GM12878 (cell line): Measurements from ENCODE around the gene PRKCD. TPM values are rescaled to one million over a fixed set of nuclear protein-coding genes. Genes with fewer than 3 reads are reported as not detected.

ENCODE experiments used
- ATAC-seq: fragments of 200-7000 bp; cut with Tn5 transposase; 3 replicates; pipeline ENCODE4 v1.9.1; 2020; ENCODE audit warnings: mild to moderate bottlenecking, moderate library complexity
- BruUV-seq: library from RNA; stranded (reverse); fragments of 400-500 nt; replicated peaks from 2 replicates; lab custom pipeline; 2021; lab: Mats Ljungman, UMichigan
- CTCF ChIA-PET: fragments of 300-600 bp; sonication (Branson Sonifier 250); formaldehyde crosslinking; extraction: SDS; loops from one replicate; lab custom pipeline; 2021; ENCODE audit warnings: inconsistent platforms; lab: Yijun Ruan, JAX
- POLR2A ChIA-PET: fragments of 350-600 bp; formaldehyde crosslinking; extraction: SDS; loops from one replicate; lab custom pipeline; 2021; ENCODE audit warnings: inconsistent platforms; lab: Charles Lee
- RAD21 ChIA-PET: fragments of 300-600 bp; sonication (Branson Sonifier 250); formaldehyde crosslinking; loops from one replicate; lab custom pipeline; 2023; ENCODE audit warnings: antibody characterized with exemption; ENCODE audit not compliant: unreplicated experiment; lab: Charles Lee
- SMC1A ChIA-PET: fragments of 300-600 bp; sonication (Branson Sonifier 250); formaldehyde crosslinking; loops from one replicate; lab custom pipeline; 2023; ENCODE audit not compliant: unreplicated experiment, uncharacterized antibody; lab: Charles Lee
- DNase-seq: peaks from one replicate; pipeline ENCODE4 v3.0.0-alpha.2; 2011; ENCODE audit warnings: low read depth, low spot score
- FAIRE-seq: peaks from 3 replicates; lab custom pipeline; 2011; peaks lifted over from hg19 to GRCh38; lab: Jason Lieb, UNC
- H2AFZ ChIP-seq: 2 replicates; pipeline ENCODE4 v1.6.0; 2011; ENCODE audit warnings: low read depth, low read length, control low read depth; ENCODE audit not compliant: control insufficient read depth
- H3K27ac ChIP-seq: 2 replicates; pipeline ENCODE4 v1.5.1; 2011; ENCODE audit warnings: control low read depth; ENCODE audit not compliant: control insufficient read depth, insufficient read depth
- H3K27me3 ChIP-seq, 2 experiments: replicated peaks in 1 of 2; 2 replicates each; pipeline versions ENCODE4 v1.6.0 to v1.6.1; 2011; ENCODE audit warnings: low read length in 1 of 2; ENCODE audit not compliant: control insufficient read depth in 2 of 2, insufficient read depth in 2 of 2
- H3K36me3 ChIP-seq, 2 experiments: 2 replicates each; pipeline ENCODE4 v1.5.1; 2011; ENCODE audit warnings: low read length in 1 of 2; ENCODE audit not compliant: control insufficient read depth in 2 of 2, insufficient read depth in 2 of 2
- H3K4me1 ChIP-seq: 2 replicates; pipeline ENCODE4 v1.6.1; 2011; ENCODE audit warnings: mild to moderate bottlenecking, low read length, moderate library complexity, mixed read lengths; ENCODE audit not compliant: control insufficient read depth, insufficient read depth
- H3K4me2 ChIP-seq: 2 replicates; pipeline ENCODE4 v1.6.0; 2011; ENCODE audit warnings: control low read depth; ENCODE audit not compliant: control insufficient read depth, insufficient read depth
- H3K4me3 ChIP-seq: fragments of 200-600 bp; sonication (generic); 2 replicates; pipeline ENCODE4 v1.5.1; 2016
- H3K79me2 ChIP-seq: 2 replicates; pipeline ENCODE4 v1.6.0; 2011; ENCODE audit warnings: low read length; ENCODE audit not compliant: control insufficient read depth, insufficient read depth
- H3K9ac ChIP-seq: 2 replicates; pipeline ENCODE4 v1.8.0; 2011; ENCODE audit warnings: low read length, control low read depth, mixed read lengths; ENCODE audit not compliant: control insufficient read depth, insufficient read depth
- H3K9me3 ChIP-seq: replicated peaks from 3 replicates; pipeline ENCODE4 v1.5.1; 2011; ENCODE audit warnings: mild to moderate bottlenecking, low read length; ENCODE audit not compliant: control insufficient read depth, insufficient read depth
- H4K20me1 ChIP-seq: 2 replicates; pipeline ENCODE4 v1.6.0; 2011; ENCODE audit not compliant: control insufficient read depth, insufficient read depth
- CREB1 ChIP-seq: IDR thresholded peaks from 2 replicates; pipeline ENCODE4 v1.6.1; 2012; ENCODE audit warnings: low read depth, mild to moderate bottlenecking, inconsistent platforms
- CREM ChIP-seq: IDR thresholded peaks from 2 replicates; pipeline ENCODE4 v1.6.1; 2014; ENCODE audit warnings: antibody characterized with exemption, low read depth
- GABPA ChIP-seq: IDR thresholded peaks from 2 replicates; pipeline ENCODE4 v1.6.1; 2014; ENCODE audit warnings: antibody characterized with exemption, low read depth, mild to moderate bottlenecking, inconsistent platforms
- LARP7 ChIP-seq: fragments of 450-650 bp; IDR thresholded peaks from 2 replicates; pipeline ENCODE4 v1.6.1; 2017; ENCODE audit warnings: mild to moderate bottlenecking
- POLR2AphosphoS5 ChIP-seq: IDR thresholded peaks from 2 replicates; pipeline ENCODE4 v1.6.1; 2011; ENCODE audit warnings: mild to moderate bottlenecking, low read length, inconsistent platforms
- POU2F2 ChIP-seq: IDR thresholded peaks from 3 replicates; pipeline ENCODE4 v1.6.1; 2011; ENCODE audit warnings: low read depth, mild to moderate bottlenecking, low read length, borderline replicate concordance
- RCOR1 ChIP-seq: conservative IDR thresholded peaks from 2 replicates; pipeline ENCODE4 v1.6.1; 2012; ENCODE audit warnings: low read depth, low read length, improper control_type of control experiment
- RELB ChIP-seq: fragments of 450-650 bp; IDR thresholded peaks from 2 replicates; pipeline ENCODE4 v1.6.1; 2017; ENCODE audit warnings: low read depth, mild to moderate bottlenecking, moderate library complexity
- RFX5 ChIP-seq: IDR thresholded peaks from 2 replicates; pipeline ENCODE4 v1.6.1; 2011; ENCODE audit warnings: low read depth, low read length, improper control_type of control experiment
- SIX5 ChIP-seq: IDR thresholded peaks from 2 replicates; pipeline ENCODE4 v1.6.1; 2011; ENCODE audit warnings: mild to moderate bottlenecking, low read depth, low read length, moderate library complexity; ENCODE audit not compliant: severe bottlenecking
- TCF3 ChIP-seq: IDR thresholded peaks from 2 replicates; pipeline ENCODE4 v1.6.1; 2012; ENCODE audit warnings: low read depth, mild to moderate bottlenecking, low read length, borderline replicate concordance; ENCODE audit not compliant: insufficient read depth
- TCF7 ChIP-seq: IDR thresholded peaks from 2 replicates; pipeline ENCODE4 v1.6.1; 2014; ENCODE audit warnings: antibody characterized with exemption, borderline replicate concordance
- ZBED1 ChIP-seq: IDR thresholded peaks from 2 replicates; pipeline ENCODE4 v1.6.1; 2016; ENCODE audit warnings: borderline replicate concordance
- ZBTB33 ChIP-seq: fragments of 450-650 bp; IDR thresholded peaks from 2 replicates; pipeline ENCODE4 v1.6.1; 2017; ENCODE audit warnings: mild to moderate bottlenecking
- ZNF687 ChIP-seq: fragments of 450-650 bp; IDR thresholded peaks from 2 replicates; pipeline ENCODE4 v1.6.1; 2017; ENCODE audit warnings: mild to moderate bottlenecking, moderate library complexity
- WGBS: methylation state at CpG from one replicate; pipeline ENCODE4 v1.1.6; 2016; ENCODE audit warnings: low lambda C conversion rate; ENCODE audit not compliant: insufficient replicate concordance, insufficient coverage; ENCODE audit errors: missing lambda C conversion rate; 5-methylcytosine and 5-hydroxymethylcytosine counted together
- in situ Hi-C: fragments of 300-500 bp; cut with MboI; formaldehyde crosslinking; loops from 9 replicates; pipeline ENCODE4 v1.14.3; 2018; ENCODE audit warnings: mixed read lengths
- intact Hi-C: fragments of 100-400 bp; cut with micrococcal nuclease; formaldehyde crosslinking; loops from one replicate; pipeline ENCODE4 v1.14.2; 2022; ENCODE audit not compliant: unreplicated experiment
- polyA plus RNA-seq, 11 experiments: library from polyadenylated mRNA; depleted of rRNA in 4 of 11; unstranded in 6 of 11; stranded (reverse) in 5 of 11; fragments of >200 nt; fragmentation: Nextera tagmentation in 4 of 11; fragmentation: Illumina TruSeq in 1 of 11; extraction: Ambion mirVana in 4 of 11; extraction: Trizol in 1 of 11; gene quantifications; 1 replicate in 1 of 11; 2 replicates in 10 of 11; pipeline versions ENCODE4 v1.2.1 to v1.2.3, GENCODE V29; 2011 to 2016; ENCODE audit warnings: inconsistent platforms in 2 of 11, missing spikeins in 2 of 11, low read depth in 1 of 11
- total RNA-seq, 4 experiments: library from RNA; depleted of rRNA in 3 of 4; stranded (reverse); fragments of >200 nt in 3 of 4; fragmentation: Illumina TruSeq in 1 of 4; extraction: Trizol in 1 of 4; gene quantifications; 2 replicates each; pipeline versions ENCODE4 v1.2.1 to v1.2.3, GENCODE V29; 2013 to 2021

The PRKCD gene
- total and polyA plus RNA-seq, 10 of the 15 experiments (the other 5 are each of a cell fraction or from before 2014, with no cell fraction given): 10.0 to 114 (median 42.4) TPM

GRCh38 chr3:53153264-53153823 lies 7.7 kb upstream of the PRKCD start:
- DNase-seq (no peak), ATAC-seq (no peak), FAIRE-seq (no peak)
- Histone ChIP-seq H3K4me3 (no peak overlapping the region), H4K20me1 (no peaks in the 10 kb centered on the region), H3K9me3 (no peaks in the 10 kb centered on the region), H2AFZ (no peak overlapping the region), H3K36me3 (no peaks in the 10 kb centered on the region), H3K27me3 (no peaks in the 10 kb centered on the region; a peak in 1 of 4 replicates), H3K4me1 (peaks cover 2% of the 10 kb centered on the region), H3K79me2 (no peaks in the 10 kb centered on the region), H3K27ac (no peak overlapping the region), H3K4me2 (no peak overlapping the region), H3K9ac (no peak overlapping the region)
- no TSS peak for BruUV-seq
- CTCF ChIA-PET: interaction anchor here (3.6 kb wide), 1 partner anchor 19 kb away, joined by 14 read pairs; no protein-coding TSS in a partner anchor
- in situ Hi-C loops: no loop called here
- 57% methylated on average over 3 of the region's 3 CpGs for WGBS
- RAD21 ChIA-PET: no interaction called here
- SMC1A ChIA-PET: interaction anchor here (1.6 kb wide), 1 partner anchor 19 kb away, joined by 4 read pairs; no protein-coding TSS in a partner anchor
- intact Hi-C loops: no loop called here
- POLR2A ChIA-PET: no interaction called here
- TF ChIP-seq ZBED1: no peak
- TF ChIP-seq TCF7: no peak
- TF ChIP-seq SIX5: no peak
- TF ChIP-seq ZBTB33: no peak
- TF ChIP-seq POU2F2: no peak
- TF ChIP-seq RFX5: no peak
- TF ChIP-seq ZNF687: no peak
- TF ChIP-seq GABPA: no peak
- no peak for TF ChIP-seq LARP7
- no peak for TF ChIP-seq CREB1
- TF ChIP-seq CREM: no peak
- TF ChIP-seq RELB: no peak
- no peak for TF ChIP-seq POLR2AphosphoS5
- no peak for TF ChIP-seq TCF3
- no peak for TF ChIP-seq RCOR1
